Gastroesophageal sphincter (tissue), 3 donors: Measurements from ENCODE around the gene FBXO15.

ENCODE experiments used
- CTCF ChIP-seq, 4 experiments: fragments of 200-600 bp in 2 of 4; fragments of 450-650 bp in 2 of 4; sonication (generic) in 1 of 4; IDR thresholded peaks; one replicate each; pipeline ENCODE4 v1.5.1; 2017 to 2019; ENCODE audit warnings: antibody characterized with exemption in 4 of 4, mild to moderate bottlenecking in 2 of 4, moderate library complexity in 2 of 4
- EP300 ChIP-seq: sonication (generic); formaldehyde crosslinking; IDR thresholded peaks from one replicate; pipeline ENCODE4 v1.6.1; 2017; ENCODE audit warnings: antibody characterized with exemption, mild to moderate bottlenecking
- POLR2A ChIP-seq, 2 donors: fragments of 450-650 bp; IDR thresholded peaks; one replicate each; pipeline ENCODE4 v1.6.1; 2017; ENCODE audit warnings: antibody characterized with exemption in 2 of 2, mild to moderate bottlenecking in 2 of 2, moderate library complexity in 1 of 2

- TF ChIP-seq CTCF (IDR thresholded peaks at IDR 0.05) (no peak), POLR2A (IDR thresholded peaks at IDR 0.05) (no peak), EP300 (no peak)
These were observed 85.6 kb downstream of the FBXO15 start for GRCh38 chr18:74062037-74062436.
